Osteoblast (primary cell): ENCODE measurements around the gene PODXL2. TPM values are rescaled to one million over a fixed set of nuclear protein-coding genes. Genes with fewer than 3 reads are reported as not detected.
A peak's percentile ranks its signal among the peaks of the same experiment; 100 is the strongest.

Experiments
- DNase-seq: peaks from one replicate; pipeline ENCODE4 v3.0.0; 2011; ENCODE audit warnings: low spot score, mixed read lengths; ENCODE audit not compliant: insufficient read length; ENCODE audit errors: missing footprints
- H2AFZ ChIP-seq: 2 replicates; pipeline ENCODE4 v1.6.0; 2011; ENCODE audit warnings: mild to moderate bottlenecking, low read length
- H3K27ac ChIP-seq: 2 replicates; pipeline ENCODE4 v1.5.1; 2011; ENCODE audit warnings: mild to moderate bottlenecking, low read depth, low read length, moderate library complexity
- H3K27me3 ChIP-seq: 2 replicates; pipeline ENCODE4 v1.6.0; 2012; ENCODE audit warnings: mild to moderate bottlenecking, control low read depth, inconsistent platforms, low read length, moderate library complexity; ENCODE audit not compliant: insufficient read depth
- H3K36me3 ChIP-seq: 2 replicates; pipeline ENCODE4 v1.5.1; 2011; ENCODE audit warnings: mild to moderate bottlenecking, low read length, control low read depth, moderate library complexity; ENCODE audit not compliant: insufficient read depth
- H3K4me1 ChIP-seq: 2 replicates; pipeline ENCODE4 v1.5.1; 2011; ENCODE audit warnings: mild to moderate bottlenecking, low read length, control low read depth, moderate library complexity; ENCODE audit not compliant: insufficient read depth
- H3K4me2 ChIP-seq: 2 replicates; pipeline ENCODE4 v1.6.0; 2011; ENCODE audit warnings: mild to moderate bottlenecking, low read length; ENCODE audit not compliant: insufficient read depth
- H3K4me3 ChIP-seq: fragments of 200-600 bp; sonication (generic); 3 replicates; pipeline ENCODE4 v1.5.1; 2012; ENCODE audit warnings: mild to moderate bottlenecking, low read length, inconsistent platforms; ENCODE audit not compliant: insufficient read depth
- H3K79me2 ChIP-seq: 2 replicates; pipeline ENCODE4 v1.6.0; 2012; ENCODE audit warnings: mild to moderate bottlenecking, low read length, control low read depth, inconsistent platforms; ENCODE audit not compliant: insufficient read depth
- H3K9me3 ChIP-seq: 2 replicates; pipeline ENCODE4 v1.5.1; 2011; ENCODE audit warnings: low read depth, low read length, control low read depth
- H4K20me1 ChIP-seq: 2 replicates; pipeline ENCODE4 v1.6.0; 2012; ENCODE audit warnings: mild to moderate bottlenecking, low read length, control low read depth; ENCODE audit not compliant: insufficient read depth
- CTCF ChIP-seq: IDR thresholded peaks from 2 replicates; pipeline ENCODE4 v1.5.1; 2011; ENCODE audit warnings: mild to moderate bottlenecking, low read depth, low read length, moderate library complexity; ENCODE audit errors: extremely low read depth
- total RNA-seq: library from RNA; depleted of rRNA; stranded (reverse); fragments of >200 nt; gene quantifications from 2 replicates; pipeline ENCODE4 v1.2.3, GENCODE V29; 2012

The PODXL2 gene
- total RNA-seq, 1 donor: 0.36 TPM

GRCh38 chr3:127690106-127690505 is 61.1 kb downstream of the PODXL2 start:
- peak; percentile 93 for DNase-seq
- H3K4me3 ChIP-seq: no peak overlapping the region
- H3K9me3 ChIP-seq: no peaks in the 10 kb centered on the region
- peak overlapping the region; percentile 62 for H2AFZ ChIP-seq
- H3K27me3 ChIP-seq: no peaks in the 10 kb centered on the region
- H3K27ac ChIP-seq: peak overlapping the region; percentile 86
- H3K4me2 ChIP-seq: peak overlapping the region; percentile 66
- no peaks in the 10 kb centered on the region for H4K20me1 ChIP-seq
- H3K4me1 ChIP-seq: peaks cover 25% of the 10 kb centered on the region
- peaks cover 7% of the 10 kb centered on the region for H3K36me3 ChIP-seq
- no peaks in the 10 kb centered on the region for H3K79me2 ChIP-seq
- TF ChIP-seq CTCF: no peak

DNA sequence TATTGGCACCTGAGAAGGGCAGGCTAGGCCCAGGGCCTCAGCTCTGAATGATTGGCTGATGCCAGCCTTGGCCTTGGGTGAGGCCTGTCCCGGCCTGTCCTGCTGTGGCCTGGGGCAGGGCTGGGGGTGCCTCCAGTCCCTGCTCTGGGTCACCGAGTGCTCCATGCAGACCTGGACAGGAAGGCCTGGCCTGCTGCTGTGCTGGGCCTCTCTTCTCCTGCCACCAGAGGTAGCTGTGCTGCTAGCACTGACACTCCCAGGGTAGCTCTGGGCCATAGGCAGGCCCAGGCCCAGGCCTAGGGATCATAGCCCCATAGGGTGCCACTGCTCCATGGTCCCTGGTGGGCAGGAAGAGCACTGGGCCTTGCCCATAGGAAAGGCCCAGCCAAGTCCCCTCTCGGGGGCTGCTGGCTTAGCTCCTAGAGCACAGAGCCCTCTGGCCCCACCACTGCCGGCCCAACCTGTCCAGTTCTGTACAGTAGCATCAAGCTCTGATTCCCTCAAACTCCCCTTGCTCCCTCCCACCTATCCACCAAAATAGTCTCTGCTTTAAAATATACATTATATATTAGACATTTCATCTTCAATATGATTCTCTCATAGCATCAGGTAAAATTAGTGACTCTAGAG is 62.0 kb downstream of the PODXL2 start:
- Histone ChIP-seq H3K27me3 (no peaks in the 10 kb centered on the region), H2AFZ (peak overlapping the region; percentile 50), H3K36me3 (peaks cover 7% of the 10 kb centered on the region), H3K4me2 (peak overlapping the region; percentile 66), H4K20me1 (no peaks in the 10 kb centered on the region), H3K27ac (peak overlapping the region; percentile 86), H3K4me3 (no peak overlapping the region), H3K9me3 (no peaks in the 10 kb centered on the region), H3K79me2 (no peaks in the 10 kb centered on the region), H3K4me1 (peaks cover 25% of the 10 kb centered on the region)
- DNase-seq: peak; percentile 47
- TF ChIP-seq CTCF: peak; percentile 74

- no peak overlapping the region for H3K4me2 ChIP-seq
- no peak overlapping the region for H2AFZ ChIP-seq
- H4K20me1 ChIP-seq: no peaks in the 10 kb centered on the region
- no peaks in the 10 kb centered on the region for H3K79me2 ChIP-seq
- H3K9me3 ChIP-seq: no peaks in the 10 kb centered on the region
- peak; percentile 36 for DNase-seq
- peak overlapping the region; percentile 86 for H3K27ac ChIP-seq
- peaks cover 27% of the 10 kb centered on the region for H3K4me1 ChIP-seq
- H3K4me3 ChIP-seq: no peak overlapping the region
- TF ChIP-seq CTCF: no peak
- H3K36me3 ChIP-seq: peaks cover 7% of the 10 kb centered on the region
- no peaks in the 10 kb centered on the region for H3K27me3 ChIP-seq
Observed at GRCh38 chr3:127691489-127691888, 62.5 kb downstream of the PODXL2 start.

DNA sequence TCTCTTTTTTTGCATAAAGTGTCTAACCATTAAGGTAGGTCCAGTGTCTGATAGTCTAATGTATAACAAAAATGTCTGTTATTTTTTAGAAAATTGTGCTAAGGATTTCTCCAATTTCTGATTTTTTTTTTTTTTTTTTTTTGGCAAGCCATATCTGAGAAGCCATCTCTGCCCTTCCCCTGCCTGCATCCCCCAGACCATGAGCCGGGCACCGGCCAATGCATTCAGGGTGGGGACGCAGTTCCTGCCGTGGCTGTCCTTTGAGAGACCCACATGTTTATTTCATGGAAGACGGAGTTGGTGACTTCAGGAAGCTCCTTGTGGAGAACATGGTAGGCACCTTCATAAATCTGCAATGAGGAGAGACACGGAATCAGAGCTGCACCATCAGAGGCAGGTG is 63.0 kb downstream of the PODXL2 start:
- TF ChIP-seq CTCF: no peak
- no peak for DNase-seq
- no peak overlapping the region for H3K4me2 ChIP-seq
- H3K27me3 ChIP-seq: no peaks in the 10 kb centered on the region
- H3K9me3 ChIP-seq: no peaks in the 10 kb centered on the region
- no peaks in the 10 kb centered on the region for H3K79me2 ChIP-seq
- H3K4me3 ChIP-seq: no peak overlapping the region
- H3K36me3 ChIP-seq: peaks cover 7% of the 10 kb centered on the region
- H2AFZ ChIP-seq: no peak overlapping the region
- H3K4me1 ChIP-seq: peaks cover 32% of the 10 kb centered on the region
- no peaks in the 10 kb centered on the region for H4K20me1 ChIP-seq
- no peak overlapping the region for H3K27ac ChIP-seq
